GM10266 (cell line): ENCODE data around the gene SPI1.

Experiments
- DNase-seq: peaks from one replicate; pipeline ENCODE4 v3.0.0; 2012; ENCODE audit errors: extremely low spot score
- TF ChIP-seq, protein P1 (sequence below): IDR thresholded peaks from 2 replicates; pipeline ENCODE4 v1.5.1; 2012; ENCODE audit warnings: mild to moderate bottlenecking, low read depth; ENCODE audit not compliant: control insufficient read depth, insufficient read depth; ENCODE audit errors: missing control alignments

The SPI1 gene

DNA sequence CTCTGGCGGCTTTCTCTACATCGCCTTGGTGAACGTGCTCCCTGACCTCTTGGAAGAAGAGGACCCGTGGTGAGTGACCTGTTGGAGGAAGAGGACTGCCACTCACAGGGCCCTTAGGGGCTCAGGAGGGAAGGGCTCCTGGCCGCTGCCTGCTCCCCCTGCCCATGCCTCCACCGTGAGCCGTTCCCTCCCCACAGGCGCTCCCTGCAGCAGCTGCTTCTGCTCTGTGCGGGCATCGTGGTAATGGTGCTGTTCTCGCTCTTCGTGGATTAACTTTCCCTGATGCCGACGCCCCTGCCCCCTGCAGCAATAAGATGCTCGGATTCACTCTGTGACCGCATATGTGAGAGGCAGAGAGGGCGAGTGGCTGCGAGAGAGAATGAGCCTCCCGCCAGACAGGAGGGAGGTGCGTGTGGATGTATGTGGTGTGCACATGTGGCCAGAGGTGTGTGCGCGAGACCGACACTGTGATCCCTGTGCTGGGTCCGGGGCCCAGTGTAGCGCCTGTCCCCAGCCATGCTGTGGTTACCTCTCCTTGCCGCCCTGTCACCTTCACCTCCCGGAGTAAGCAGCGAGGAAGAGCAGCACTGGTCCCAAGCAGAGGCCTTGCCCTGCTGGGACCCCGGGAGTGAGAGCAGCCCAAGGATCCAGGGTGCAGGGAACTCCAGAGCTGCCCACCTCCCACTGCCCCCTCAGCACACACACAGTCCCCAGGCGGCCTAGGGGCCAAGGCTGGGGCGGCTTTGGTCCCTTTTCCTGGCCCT, 36.9 kb upstream of the SPI1 start:
- no peak for DNase-seq

DNA sequence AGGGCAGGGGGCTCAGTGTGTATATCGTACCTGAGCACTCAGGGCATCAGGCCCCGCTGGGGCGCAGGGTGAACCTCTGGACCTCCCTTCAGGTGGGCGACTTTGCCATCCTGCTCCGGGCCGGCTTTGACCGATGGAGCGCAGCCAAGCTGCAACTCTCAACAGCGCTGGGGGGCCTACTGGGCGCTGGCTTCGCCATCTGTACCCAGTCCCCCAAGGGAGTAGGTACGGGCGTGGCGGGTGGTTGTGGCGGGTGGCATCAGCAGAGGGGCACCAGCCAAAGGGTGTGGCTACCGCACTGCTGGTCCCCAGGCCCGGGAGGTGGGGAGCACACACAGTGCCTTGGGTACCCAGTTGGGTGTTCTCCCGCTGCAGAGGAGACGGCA, 36.3 kb upstream of the SPI1 start:
- no peak for DNase-seq
- TF ChIP-seq, protein P1, sequence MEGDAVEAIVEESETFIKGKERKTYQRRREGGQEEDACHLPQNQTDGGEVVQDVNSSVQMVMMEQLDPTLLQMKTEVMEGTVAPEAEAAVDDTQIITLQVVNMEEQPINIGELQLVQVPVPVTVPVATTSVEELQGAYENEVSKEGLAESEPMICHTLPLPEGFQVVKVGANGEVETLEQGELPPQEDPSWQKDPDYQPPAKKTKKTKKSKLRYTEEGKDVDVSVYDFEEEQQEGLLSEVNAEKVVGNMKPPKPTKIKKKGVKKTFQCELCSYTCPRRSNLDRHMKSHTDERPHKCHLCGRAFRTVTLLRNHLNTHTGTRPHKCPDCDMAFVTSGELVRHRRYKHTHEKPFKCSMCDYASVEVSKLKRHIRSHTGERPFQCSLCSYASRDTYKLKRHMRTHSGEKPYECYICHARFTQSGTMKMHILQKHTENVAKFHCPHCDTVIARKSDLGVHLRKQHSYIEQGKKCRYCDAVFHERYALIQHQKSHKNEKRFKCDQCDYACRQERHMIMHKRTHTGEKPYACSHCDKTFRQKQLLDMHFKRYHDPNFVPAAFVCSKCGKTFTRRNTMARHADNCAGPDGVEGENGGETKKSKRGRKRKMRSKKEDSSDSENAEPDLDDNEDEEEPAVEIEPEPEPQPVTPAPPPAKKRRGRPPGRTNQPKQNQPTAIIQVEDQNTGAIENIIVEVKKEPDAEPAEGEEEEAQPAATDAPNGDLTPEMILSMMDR = no peak

More for the DNA sequence above, 36.9 kb upstream of the SPI1 start:
- TF ChIP-seq, protein P1 = no peak

DNA sequence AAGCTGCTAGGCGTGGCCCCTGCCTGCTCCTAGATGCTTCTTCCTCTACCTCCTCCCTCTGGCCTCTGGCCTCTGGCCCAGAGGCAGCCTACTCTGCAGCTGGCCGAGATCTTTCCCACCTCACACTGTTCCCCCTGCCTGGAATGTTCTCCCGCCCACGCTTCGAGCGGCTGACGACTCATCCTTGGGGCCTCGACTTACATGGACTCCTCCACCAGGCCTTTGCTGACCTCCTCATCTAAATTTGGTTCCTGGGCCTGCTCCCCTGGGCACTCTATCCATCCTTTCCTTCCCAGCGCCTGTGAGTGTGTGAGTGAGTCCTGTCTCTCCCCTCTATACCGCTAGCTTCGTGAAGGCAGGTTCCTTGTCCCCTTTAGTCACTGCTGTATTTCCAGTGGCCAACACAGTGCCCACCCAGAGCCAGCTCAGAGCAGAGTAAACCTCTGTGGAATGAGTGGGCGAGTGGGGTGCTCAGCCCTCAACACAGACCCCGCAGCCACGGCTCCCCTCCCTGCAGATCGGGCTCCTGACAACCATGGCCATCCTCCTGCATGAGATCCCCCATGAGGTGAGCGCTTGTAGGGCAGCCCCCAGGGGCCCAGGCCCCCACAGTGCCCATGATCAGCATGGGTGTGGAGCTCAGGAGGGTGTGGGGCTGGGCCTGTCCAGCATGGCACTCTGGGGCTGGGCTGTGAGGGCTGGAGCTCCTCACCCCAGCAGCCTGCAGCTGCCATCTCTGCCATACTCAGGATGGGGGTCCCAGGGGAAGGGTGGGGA, 35.7 kb upstream of the SPI1 start:
- DNase-seq = no peak
- TF ChIP-seq, protein P1 = no peak

DNA sequence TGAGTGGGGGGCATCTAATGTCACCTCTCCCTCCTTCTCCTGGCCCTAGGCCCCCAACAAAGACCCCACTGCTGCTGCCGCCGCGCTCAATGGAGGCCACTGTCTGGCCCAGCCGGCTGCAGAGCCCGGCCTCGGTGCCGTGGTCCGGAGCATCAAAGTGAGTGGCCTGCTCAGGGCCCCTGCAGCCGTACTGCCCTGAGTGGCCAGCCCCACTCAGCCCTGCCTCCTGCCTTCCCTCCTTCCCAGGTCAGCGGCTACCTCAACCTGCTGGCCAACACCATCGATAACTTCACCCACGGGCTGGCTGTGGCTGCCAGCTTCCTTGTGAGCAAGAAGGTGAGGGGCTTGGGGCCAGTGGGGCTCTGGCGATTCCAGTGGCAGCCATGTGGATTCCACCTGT, 35.0 kb upstream of the SPI1 start:
- TF ChIP-seq, protein P1 = no peak
- DNase-seq = no peak

DNA sequence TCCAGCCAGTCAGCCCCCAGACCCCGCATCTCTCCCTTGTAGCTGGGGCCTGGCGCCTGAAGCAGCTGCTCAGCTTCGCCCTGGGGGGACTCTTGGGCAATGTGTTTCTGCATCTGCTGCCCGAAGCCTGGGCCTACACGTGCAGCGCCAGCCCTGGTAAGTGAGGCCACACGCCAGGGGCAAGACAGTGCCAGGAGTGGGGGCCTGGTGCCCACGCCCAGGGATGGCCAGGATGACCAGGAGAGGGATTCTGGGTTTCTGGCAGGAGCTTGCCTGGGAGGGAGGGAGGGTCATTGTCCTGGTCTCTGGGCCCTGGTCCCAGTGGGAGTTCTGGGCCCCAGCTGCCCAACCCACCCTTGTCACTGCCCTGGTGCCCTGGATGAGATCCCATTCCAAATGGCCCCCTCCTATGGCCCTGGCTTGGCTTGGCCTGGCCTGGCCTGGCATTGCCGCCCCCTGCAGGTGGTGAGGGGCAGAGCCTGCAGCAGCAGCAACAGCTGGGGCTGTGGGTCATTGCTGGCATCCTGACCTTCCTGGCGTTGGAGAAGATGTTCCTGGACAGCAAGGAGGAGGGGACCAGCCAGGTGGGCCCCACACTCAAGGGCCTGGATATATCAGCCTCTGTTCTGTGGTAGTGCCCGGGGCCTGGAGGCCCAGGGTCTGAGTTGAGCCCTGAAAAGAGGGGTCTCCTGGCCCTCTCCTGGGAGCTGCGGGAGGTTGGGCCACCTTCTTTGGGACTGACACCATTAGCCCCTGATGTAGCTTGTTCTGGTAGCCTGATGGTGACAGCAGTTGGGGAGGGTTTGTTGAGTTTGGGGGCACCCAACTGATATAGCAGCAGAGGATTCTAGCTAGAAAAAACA, 33.8 kb upstream of the SPI1 start:
- DNase-seq = peak; percentile 67
- TF ChIP-seq, protein P1 = peak; percentile 97

DNA sequence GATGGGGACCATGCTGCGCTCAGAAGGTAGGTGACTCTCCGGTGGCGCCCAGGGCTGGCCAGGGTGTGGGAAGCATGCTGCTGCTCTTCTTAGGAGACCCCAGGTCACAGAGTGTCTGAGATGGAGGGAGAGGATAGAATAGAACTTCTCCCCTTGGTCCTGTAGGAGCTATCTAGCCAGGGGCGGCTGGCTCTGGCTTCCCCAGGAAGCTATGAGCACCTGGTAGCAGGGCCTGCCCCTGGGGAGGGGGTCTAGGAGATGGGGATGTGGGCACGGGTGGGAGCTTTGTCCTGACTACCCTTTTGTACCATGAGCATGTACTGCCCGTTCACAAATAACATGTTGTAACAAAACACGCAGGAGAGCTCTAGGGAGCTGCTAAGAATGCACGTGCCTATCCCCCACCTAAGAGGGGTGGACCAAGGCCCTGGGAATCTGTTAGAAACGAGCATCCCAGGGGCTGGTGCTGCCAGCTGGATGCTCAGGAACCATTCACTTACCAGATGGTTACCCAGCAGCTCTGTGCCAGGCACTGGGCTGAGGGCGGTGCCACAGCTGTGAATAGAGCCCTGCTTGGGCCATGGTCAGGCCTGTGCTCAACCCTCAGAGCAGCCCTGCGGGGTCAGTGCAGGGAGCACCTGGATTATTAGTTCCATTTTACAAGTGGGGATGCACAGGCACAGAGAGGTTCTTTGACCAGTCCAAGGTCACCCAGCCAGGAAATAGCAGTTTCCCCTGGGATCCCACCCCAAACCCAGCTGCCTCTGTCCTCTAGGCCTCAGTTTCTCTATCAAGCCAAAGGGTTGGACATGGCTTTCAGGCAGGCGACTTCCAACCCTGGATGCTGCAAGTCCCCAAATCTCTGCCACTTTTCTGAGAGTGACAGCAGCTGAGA, 32.3 kb upstream of the SPI1 start:
- TF ChIP-seq, protein P1 = no peak
- no peak for DNase-seq
